ENCODE measurements around the gene SLAMF7. TPM values are rescaled to one million over a fixed set of nuclear protein-coding genes. Genes with fewer than 3 reads are reported as not detected.

Gene SLAMF7
- total and polyA plus RNA-seq, 2 of the 8 experiments (the other 6 are each of a cell fraction or from before 2014, with no cell fraction given): not detected

GRCh38 chr1:160794376-160794775 lies 55.3 kb downstream of the SLAMF7 start (continued):
- TF ChIP-seq RNF2 (IDR thresholded peaks at IDR 0.05; ENCODE audit: borderline replicate concordance, low read depth, low read length, missing control alignments, poor library complexity, severe bottlenecking) (no peak), TAF1 (IDR thresholded peaks at IDR 0.05; ENCODE audit: low read depth, low read length) (no peak), NRF1 (IDR thresholded peaks at IDR 0.05; ENCODE audit: low read depth, low read length) (no peak), GABPA (IDR thresholded peaks at IDR 0.05; ENCODE audit: borderline replicate concordance, insufficient read depth, low read length) (no peak), SP4 (IDR thresholded peaks at IDR 0.05; ENCODE audit: low read length) (no peak), EGR1 (IDR thresholded peaks at IDR 0.05; ENCODE audit: borderline replicate concordance, low read depth, low read length) (no peak), MAFK (IDR thresholded peaks at IDR 0.05; ENCODE audit: low read depth, low read length) (no peak), E2F6 (IDR thresholded peaks at IDR 0.05) (no peak)
- TF ChIP-seq, protein P1, sequence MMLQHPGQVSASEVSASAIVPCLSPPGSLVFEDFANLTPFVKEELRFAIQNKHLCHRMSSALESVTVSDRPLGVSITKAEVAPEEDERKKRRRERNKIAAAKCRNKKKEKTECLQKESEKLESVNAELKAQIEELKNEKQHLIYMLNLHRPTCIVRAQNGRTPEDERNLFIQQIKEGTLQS (IDR thresholded peaks at IDR 0.05; ENCODE audit: insufficient read depth, low read depth, low read length): no peak

Measured in H1 (cell line).